Head of caudate nucleus (tissue), 42 donors: ENCODE data around the gene ADGRB3.
"Not testable (repeated sequence)": the region's sequence is repeated elsewhere in the genome, so short reads cannot be mapped to it uniquely, and the experiment has no call there.

Experiments
- DNase-seq, 42 donors: peaks; one replicate each; pipeline versions ENCODE4 v3.0.0 to v3.0.0-alpha.2; 2020 to 2021; ENCODE audit warnings: mixed read lengths in 7 of 42
- intact Hi-C: fragments of 100-400 bp; cut with DNase I; formaldehyde crosslinking; loops from one replicate; pipeline ENCODE4 v1.15.0; 2022

ADGRB3 gene

DNA sequence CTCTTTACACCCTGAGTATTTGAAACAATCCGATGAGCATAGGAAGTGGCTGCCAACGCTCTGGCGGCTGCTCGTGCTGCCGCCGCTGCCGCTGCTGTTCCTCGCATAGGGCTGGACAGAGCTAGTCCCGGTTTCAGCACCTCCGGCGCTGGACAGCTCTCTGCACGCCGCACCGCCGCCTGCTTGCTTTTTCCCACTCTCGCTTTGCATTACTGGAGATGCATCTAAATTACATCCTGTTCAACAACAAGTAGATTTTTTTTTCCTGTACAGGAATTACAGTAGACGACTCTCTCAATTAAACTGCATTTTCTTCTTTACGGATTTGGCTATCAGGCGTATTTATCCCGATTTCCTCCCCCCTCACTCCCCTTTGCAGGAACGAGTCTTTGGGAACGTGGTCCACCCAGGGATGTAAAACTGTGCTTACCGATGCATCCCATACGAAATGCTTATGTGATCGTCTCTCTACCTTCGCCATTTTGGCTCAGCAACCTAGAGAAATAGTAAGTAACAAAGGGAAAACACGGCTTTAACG, 597.9 kb downstream of the ADGRB3 start:
- intact Hi-C loops = loop anchor here (10.0 kb wide), 1 partner anchor 598 kb away; the partner anchor contains the start of gene ADGRB3
- peak; percentile 54 to 90 (median 80) for DNase-seq

GRCh38 chr6:69238067-69238466, 603.0 kb downstream of the ADGRB3 start:
- intact Hi-C loops = loop anchor here (10.0 kb wide), 1 partner anchor 603 kb away; the partner anchor contains the start of gene ADGRB3
- no peak for DNase-seq

DNA sequence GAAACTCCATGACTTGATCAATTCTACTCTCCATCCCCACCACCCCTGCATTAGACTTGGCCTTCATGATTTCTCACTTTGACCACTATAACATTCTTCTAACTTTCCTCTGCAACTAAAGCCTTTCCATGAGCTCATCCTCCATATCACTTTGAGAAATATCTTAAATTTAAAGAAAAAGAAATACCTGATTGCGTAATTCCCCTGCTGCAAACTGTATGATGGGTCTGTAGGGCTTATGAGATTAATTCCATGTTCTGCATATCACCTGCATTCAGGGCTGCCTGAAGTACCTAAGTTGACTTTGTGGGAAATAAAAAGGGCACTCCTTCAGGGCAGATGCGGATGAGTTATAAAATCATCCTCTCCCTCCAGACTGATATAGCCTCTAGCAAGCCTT, 611.9 kb downstream of the ADGRB3 start:
- intact Hi-C loops = no loop called here
- no peak for DNase-seq

DNA sequence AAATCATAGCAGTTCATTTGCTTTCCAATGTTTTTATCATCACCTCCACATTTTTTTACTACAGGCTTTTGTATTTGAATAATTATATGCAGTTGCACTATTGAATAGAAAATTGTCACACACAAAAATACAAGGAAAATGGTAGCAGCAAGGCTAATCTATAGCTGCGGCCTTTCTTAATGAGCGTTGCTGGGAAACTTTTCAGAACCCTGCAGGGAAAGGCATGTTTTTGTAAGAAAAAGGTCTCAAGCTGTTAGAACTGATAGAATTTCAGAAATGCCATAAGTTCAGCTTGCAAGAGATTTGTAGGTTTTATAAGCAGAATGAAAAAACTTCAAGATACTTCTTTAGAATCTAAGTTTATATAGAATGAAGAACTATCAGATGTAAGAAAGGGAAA, 625.9 kb downstream of the ADGRB3 start:
- no peak for DNase-seq
- intact Hi-C loops = no loop called here

DNA sequence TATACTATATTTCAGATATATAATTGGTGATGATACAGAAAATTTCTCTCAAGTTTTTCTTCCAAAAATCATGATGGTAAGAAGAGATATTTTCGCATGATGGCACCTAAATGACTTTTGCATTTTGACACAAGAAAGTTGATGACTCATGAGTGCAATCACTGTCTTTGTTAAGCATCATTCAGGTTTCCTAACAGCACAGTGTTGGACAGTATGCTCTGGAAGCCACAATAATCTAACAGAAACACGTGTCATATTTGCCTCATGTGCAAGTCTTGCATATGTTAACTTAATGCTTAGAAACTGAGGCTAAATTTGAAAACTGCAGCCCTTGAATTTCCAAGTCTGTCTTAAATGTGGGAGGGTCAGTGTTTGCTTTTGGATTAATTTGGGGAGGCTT, 628.2 kb downstream of the ADGRB3 start:
- no peak for DNase-seq
- intact Hi-C loops = no loop called here

DNA sequence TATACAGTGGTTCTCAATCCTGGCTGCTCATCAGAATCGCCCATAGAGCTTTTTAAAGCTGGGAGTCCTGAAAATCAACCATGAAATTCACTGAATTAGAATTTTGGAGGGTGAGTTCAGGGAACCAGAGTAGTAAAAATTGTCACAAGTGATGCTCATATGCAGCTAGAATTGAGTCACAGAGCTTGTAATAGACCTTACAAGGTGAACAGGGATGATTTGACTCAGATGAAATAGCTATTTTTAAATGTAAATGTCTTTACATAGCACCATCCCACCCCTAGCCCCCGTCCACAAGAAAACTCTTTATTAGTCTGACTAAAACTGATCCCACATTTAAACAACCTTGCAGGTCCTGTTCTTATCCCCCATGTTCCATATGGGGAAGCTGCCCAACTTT, 630.0 kb downstream of the ADGRB3 start:
- intact Hi-C loops = no loop called here
- DNase-seq = no peak

- intact Hi-C loops = no loop called here
- DNase-seq = no peak
Measured at GRCh38 chr6:69265706-69266105, 630.6 kb downstream of the ADGRB3 start.

DNA sequence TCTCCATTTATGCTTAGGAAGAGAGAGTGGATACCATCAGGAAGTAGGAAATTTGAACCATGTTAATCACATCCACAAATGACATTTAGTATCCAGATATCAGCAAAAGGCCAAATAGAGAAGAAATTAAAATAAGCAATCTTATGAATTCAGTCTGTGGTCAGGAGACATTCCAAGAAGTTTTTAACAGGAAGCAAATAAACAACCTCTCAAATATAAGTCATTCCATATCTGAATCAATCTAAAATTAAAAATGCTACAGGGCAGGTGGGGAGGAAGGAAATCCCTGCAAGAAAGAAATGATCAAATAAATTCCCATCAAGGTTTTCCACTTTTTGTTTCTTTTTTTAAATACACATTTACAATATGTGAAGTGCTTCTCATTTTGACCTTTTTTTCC, 641.1 kb downstream of the ADGRB3 start:
- intact Hi-C loops = no loop called here

GRCh38 chr6:69279805-69280204, 644.7 kb downstream of the ADGRB3 start:
- peak in 41 of 42 donors; percentile 34 to 91 (median 67) for DNase-seq
- intact Hi-C loops = no loop called here

More for the DNA sequence above, 641.1 kb downstream of the ADGRB3 start:
- DNase-seq = no peak

DNA sequence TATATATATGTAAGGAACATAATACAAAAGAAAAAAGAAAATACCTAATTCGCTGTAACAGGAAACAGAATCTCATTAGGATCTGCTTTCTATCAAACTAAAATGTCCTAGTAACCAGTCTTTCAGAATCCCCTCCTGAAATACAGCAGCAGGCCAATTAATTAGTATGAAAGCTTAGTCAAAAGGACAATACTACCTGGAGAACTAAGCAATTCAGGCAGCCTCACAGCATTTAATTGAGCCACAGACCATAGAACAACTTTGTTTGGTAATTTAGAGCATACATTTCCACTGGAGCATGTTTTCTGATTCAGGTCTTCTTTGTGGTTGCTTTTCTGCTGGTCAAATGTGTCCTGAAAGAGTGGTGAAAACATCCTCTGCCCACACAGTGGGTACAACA, 645.8 kb downstream of the ADGRB3 start:
- intact Hi-C loops = no loop called here
- no peak for DNase-seq

DNA sequence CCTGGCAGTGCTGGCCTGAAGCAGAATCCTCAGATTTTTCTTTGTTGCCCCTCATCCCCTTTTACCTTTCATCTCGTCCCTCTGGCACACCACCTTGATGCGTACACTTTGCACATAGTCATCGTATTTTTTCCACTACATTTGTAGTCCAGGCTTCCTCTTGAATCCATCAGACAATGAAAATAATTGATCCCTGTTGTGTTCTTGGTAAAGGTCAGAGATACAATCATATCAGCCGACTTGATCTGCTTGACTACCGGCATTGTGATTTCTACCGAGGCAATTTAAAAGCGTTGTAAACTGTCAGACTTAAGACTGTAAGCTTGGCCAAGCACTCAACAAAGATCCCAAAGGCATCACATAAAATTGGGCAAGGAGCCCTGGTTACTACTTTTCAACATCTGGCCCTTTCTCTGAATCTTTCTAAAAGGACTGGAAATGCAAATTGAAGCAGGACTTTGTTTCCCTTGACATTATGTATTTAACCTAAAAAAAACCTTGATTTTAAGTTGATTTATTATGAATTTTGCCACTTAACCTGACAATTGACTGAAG, 649.2 kb downstream of the ADGRB3 start:
- no peak for DNase-seq
- intact Hi-C loops = no loop called here

DNA sequence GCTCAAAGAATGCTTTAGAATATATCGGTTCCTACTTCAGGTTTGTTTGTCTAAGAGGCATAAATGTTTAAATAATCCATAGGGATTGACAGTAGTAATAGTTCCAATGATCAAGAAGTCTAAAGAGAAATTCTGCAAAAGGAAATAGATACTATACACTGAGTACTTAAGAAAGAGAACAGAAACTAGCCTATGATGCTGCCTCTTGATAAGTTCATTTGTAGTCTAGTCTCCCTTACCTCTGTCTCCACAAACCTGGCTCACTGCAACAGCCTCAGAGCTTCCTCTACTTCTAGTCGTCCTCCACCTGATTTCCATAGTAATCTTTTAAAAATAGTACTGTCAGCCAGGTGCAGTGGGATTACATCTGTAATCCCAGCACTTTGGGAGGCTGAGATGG, 650.0 kb downstream of the ADGRB3 start:
- intact Hi-C loops = no loop called here
- no peak for DNase-seq

GRCh38 chr6:69286331-69286730, 651.2 kb downstream of the ADGRB3 start:
- intact Hi-C loops = no loop called here
- DNase-seq = no peak

DNA sequence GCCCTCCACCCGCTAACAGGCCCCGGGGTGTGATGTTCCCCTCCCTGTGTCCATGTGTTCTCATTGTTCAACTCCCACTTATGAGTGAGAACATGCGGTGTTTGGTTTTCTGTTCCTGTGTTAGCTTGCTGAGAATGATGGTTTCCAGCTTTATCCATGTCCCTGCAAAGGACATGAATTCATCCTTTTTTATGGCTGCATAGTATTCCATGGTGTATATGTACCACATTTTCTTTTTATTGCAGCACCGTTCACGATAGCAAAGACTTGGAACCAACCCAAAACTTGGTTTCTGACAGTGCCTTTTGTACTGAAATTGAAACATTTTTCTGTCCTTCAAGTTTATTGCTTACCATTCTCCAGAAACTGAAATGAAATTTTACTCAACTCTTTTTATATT, 653.1 kb downstream of the ADGRB3 start:
- intact Hi-C loops, DNase-seq: not testable (repeated sequence)

- DNase-seq = no peak
- intact Hi-C loops = no loop called here
Measured at GRCh38 chr6:69289689-69290495, 654.8 kb downstream of the ADGRB3 start.

DNA sequence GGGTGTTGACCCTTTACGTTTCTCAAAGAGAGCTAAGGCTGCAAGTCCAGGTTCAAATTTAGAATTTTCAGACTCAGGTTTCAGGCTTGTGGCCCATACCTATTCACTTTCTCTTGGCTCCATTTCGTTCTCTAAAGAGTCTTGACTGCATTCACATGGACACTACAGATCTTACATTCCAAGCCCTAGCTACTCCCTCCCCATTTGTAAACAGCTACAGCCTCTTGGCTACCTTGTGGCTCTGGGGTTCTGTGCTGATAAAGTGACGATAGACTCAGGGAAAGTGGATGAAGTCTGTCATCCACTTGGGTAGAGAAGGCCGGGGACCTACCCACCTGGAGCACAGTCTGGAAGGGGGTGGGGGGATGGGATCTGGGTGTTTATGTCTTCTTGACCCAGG, 658.4 kb downstream of the ADGRB3 start:
- intact Hi-C loops = no loop called here
- DNase-seq = no peak

- peak in 20 of 42 donors; percentile 4 to 75 (median 34) for DNase-seq
- intact Hi-C loops = no loop called here
Measured at GRCh38 chr6:69294407-69294806, 659.3 kb downstream of the ADGRB3 start.

GRCh38 chr6:69294862-69295261, 659.8 kb downstream of the ADGRB3 start:
- intact Hi-C loops = no loop called here

DNA sequence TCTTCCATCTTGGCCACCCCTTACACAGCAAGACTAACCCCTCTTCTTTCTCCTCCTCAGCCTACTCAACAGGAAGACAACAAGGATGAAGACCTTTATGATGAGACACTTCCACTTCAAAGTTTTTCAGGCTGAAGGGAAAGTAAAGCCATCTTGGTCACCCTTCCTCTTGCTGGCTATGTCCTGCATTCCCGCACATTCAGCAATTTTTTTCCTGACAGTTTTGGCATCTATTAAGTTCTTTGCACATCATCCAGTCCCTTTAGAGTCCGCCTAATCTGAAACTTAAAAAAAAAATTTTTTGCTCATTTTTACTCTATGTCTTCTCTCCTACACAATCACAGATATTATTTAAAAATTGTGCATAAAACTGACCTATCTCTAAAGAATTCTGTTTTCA, 668.3 kb downstream of the ADGRB3 start:
- intact Hi-C loops = no loop called here

More at GRCh38 chr6:69294862-69295261, 659.8 kb downstream of the ADGRB3 start:
- DNase-seq = no peak

DNA sequence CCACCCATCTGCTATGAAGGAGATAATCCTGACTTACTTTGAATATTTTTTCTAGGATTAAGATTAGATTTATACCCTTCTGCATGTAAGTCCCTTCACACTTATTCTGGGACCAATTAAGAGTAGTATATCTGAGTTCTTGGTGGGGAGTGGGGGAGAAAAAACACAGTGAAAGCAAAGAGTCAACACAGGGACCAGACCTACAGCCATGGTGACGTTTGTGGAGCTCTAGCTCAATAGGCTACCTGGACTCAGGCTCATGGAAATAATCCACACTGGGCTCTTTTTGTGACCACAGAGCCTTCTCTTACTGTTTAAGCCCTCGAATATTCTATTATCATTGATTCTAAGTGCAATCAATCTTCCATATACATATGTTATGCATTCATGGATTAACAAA, 670.4 kb downstream of the ADGRB3 start:
- DNase-seq = no peak
- intact Hi-C loops = no loop called here

More for the DNA sequence above, 668.3 kb downstream of the ADGRB3 start:
- DNase-seq = no peak

- intact Hi-C loops = no loop called here
- DNase-seq = no peak
Measured at GRCh38 chr6:69308584-69308983, 673.5 kb downstream of the ADGRB3 start.
